H9 (cell line): ENCODE measurements around the gene KIF26A. TPM values are rescaled to one million over a fixed set of nuclear protein-coding genes. Genes with fewer than 3 reads are reported as not detected.

Source experiments
- DNase-seq: peaks from one replicate; pipeline ENCODE4 v3.0.0-alpha.2; 2017
- H2AFZ ChIP-seq: one replicate; pipeline ENCODE4 v1.6.1; 2013; ENCODE audit warnings: mild to moderate bottlenecking, low read length, control low read depth, moderate library complexity
- H2AK5ac ChIP-seq: 2 replicates; pipeline ENCODE4 v1.6.1; 2013; ENCODE audit warnings: low read length, control low read depth, mixed read lengths; ENCODE audit not compliant: insufficient read length
- H2BK120ac ChIP-seq: one replicate; pipeline ENCODE4 v1.6.1; 2013; ENCODE audit warnings: low read depth, mild to moderate bottlenecking, low read length, control low read depth, inconsistent platforms; ENCODE audit not compliant: poor library complexity, severe bottlenecking
- H2BK12ac ChIP-seq: 2 replicates; pipeline ENCODE4 v1.6.1; 2013; ENCODE audit warnings: low read length, control low read depth, mixed read lengths, low read depth; ENCODE audit not compliant: insufficient read length
- H2BK15ac ChIP-seq: 2 replicates; pipeline ENCODE4 v1.6.1; 2013; ENCODE audit warnings: low read depth, low read length, control low read depth
- H2BK20ac ChIP-seq: one replicate; pipeline ENCODE4 v1.6.1; 2013; ENCODE audit warnings: low read depth, mild to moderate bottlenecking, low read length, control low read depth, inconsistent platforms; ENCODE audit not compliant: poor library complexity, severe bottlenecking
- H2BK5ac ChIP-seq: 2 replicates; pipeline ENCODE4 v1.6.1; 2013; ENCODE audit warnings: low read length, control low read depth, mixed read lengths; ENCODE audit not compliant: insufficient read length
- H3K14ac ChIP-seq: 2 replicates; pipeline ENCODE4 v1.6.1; 2013; ENCODE audit warnings: low read length, control low read depth; ENCODE audit not compliant: insufficient read depth
- H3K18ac ChIP-seq: 2 replicates; pipeline ENCODE4 v1.6.1; 2013; ENCODE audit warnings: low read depth, mild to moderate bottlenecking, mixed read lengths, low read length, control low read depth; ENCODE audit not compliant: insufficient read length
- H3K23ac ChIP-seq: 2 replicates; pipeline ENCODE4 v1.6.1; 2013; ENCODE audit warnings: low read length, control low read depth, mixed read lengths, low read depth; ENCODE audit not compliant: insufficient read length
- H3K23me2 ChIP-seq: 2 replicates; pipeline ENCODE4 v1.6.1; 2013; ENCODE audit warnings: low read depth, mild to moderate bottlenecking, mixed read lengths, low read length, control low read depth; ENCODE audit not compliant: insufficient read length, poor library complexity, severe bottlenecking
- H3K27ac ChIP-seq: 2 replicates; pipeline ENCODE4 v1.5.1; 2013; ENCODE audit warnings: low read length, control low read depth, mixed read lengths, low read depth; ENCODE audit not compliant: insufficient read length
- H3K27me3 ChIP-seq: 2 replicates; pipeline ENCODE4 v1.6.1; 2013; ENCODE audit warnings: low read length, control low read depth, inconsistent platforms; ENCODE audit not compliant: insufficient read depth
- H3K4ac ChIP-seq: 2 replicates; pipeline ENCODE4 v1.6.1; 2013; ENCODE audit warnings: low read depth, mild to moderate bottlenecking, control low read depth, inconsistent platforms, low read length, moderate library complexity
- H3K4me1 ChIP-seq: 2 replicates; pipeline ENCODE4 v1.6.1; 2013; ENCODE audit warnings: low read length, control low read depth, inconsistent platforms; ENCODE audit not compliant: insufficient read depth
- H3K4me2 ChIP-seq: 2 replicates; pipeline ENCODE4 v1.6.1; 2013; ENCODE audit warnings: low read length, control low read depth, mixed read lengths; ENCODE audit not compliant: insufficient read length, insufficient read depth
- H3K56ac ChIP-seq: 2 replicates; pipeline ENCODE4 v1.6.1; 2013; ENCODE audit warnings: low read depth, mild to moderate bottlenecking, mixed read lengths, low read length, control low read depth; ENCODE audit not compliant: insufficient read length
- H3K79me1 ChIP-seq: 2 replicates; pipeline ENCODE4 v1.6.1; 2013; ENCODE audit warnings: low read depth, mild to moderate bottlenecking, moderate library complexity, low read length, control low read depth, inconsistent platforms; ENCODE audit not compliant: insufficient read depth, poor library complexity, severe bottlenecking
- H3K79me2 ChIP-seq: 2 replicates; pipeline ENCODE4 v1.6.1; 2013; ENCODE audit warnings: low read length, control low read depth, inconsistent platforms; ENCODE audit not compliant: insufficient read depth
- H3K9ac ChIP-seq: 2 replicates; pipeline ENCODE4 v1.6.1; 2013; ENCODE audit warnings: low read length, control low read depth, mixed read lengths; ENCODE audit not compliant: insufficient read length; ENCODE audit errors: extremely low read depth
- H3K9me3 ChIP-seq: one replicate; pipeline ENCODE4 v1.6.1; 2013; ENCODE audit warnings: low read depth, low read length, inconsistent platforms; ENCODE audit not compliant: control insufficient read depth
- H3T11ph ChIP-seq: one replicate; pipeline ENCODE4 v1.6.1; 2013; ENCODE audit warnings: mild to moderate bottlenecking, low read length, control low read depth, inconsistent platforms
- H4K20me1 ChIP-seq: one replicate; pipeline ENCODE4 v1.6.1; 2013; ENCODE audit not compliant: control insufficient read depth, insufficient read length, insufficient read depth
- H4K5ac ChIP-seq: 2 replicates; pipeline ENCODE4 v1.6.1; 2013; ENCODE audit warnings: low read depth, mild to moderate bottlenecking, mixed read lengths, low read length, control low read depth; ENCODE audit not compliant: insufficient read length
- H4K8ac ChIP-seq: replicated peaks from 2 replicates; pipeline ENCODE4 v1.6.1; 2013; ENCODE audit warnings: low read length, control low read depth, mixed read lengths, low read depth; ENCODE audit not compliant: insufficient read length
- H4K91ac ChIP-seq: 2 replicates; pipeline ENCODE4 v1.6.1; 2013; ENCODE audit warnings: low read depth, mild to moderate bottlenecking, moderate library complexity, mixed read lengths, low read length, control low read depth; ENCODE audit not compliant: insufficient read length
- H3K27ac Mint-ChIP-seq, 3 experiments: 2 replicates in 2 of 3; 3 replicates in 1 of 3; pipeline ENCODE4 v1.8.0; 2020 to 2021; ENCODE audit warnings: mixed read lengths in 3 of 3, mild to moderate bottlenecking in 1 of 3, moderate library complexity in 1 of 3
- H3K27me3 Mint-ChIP-seq: 2 replicates; pipeline ENCODE4 v1.8.0; 2021; ENCODE audit warnings: low read depth, mild to moderate bottlenecking, moderate library complexity, mixed read lengths
- H3K36me3 Mint-ChIP-seq, 3 experiments: 2 replicates in 2 of 3; 3 replicates in 1 of 3; pipeline ENCODE4 v1.8.0; 2020 to 2021; ENCODE audit warnings: low read depth in 3 of 3, mixed read lengths in 3 of 3; ENCODE audit not compliant: insufficient read depth in 1 of 3
- H3K4me1 Mint-ChIP-seq, 2 experiments: 2 replicates each; pipeline ENCODE4 v1.8.0; 2020; ENCODE audit warnings: mixed read lengths in 2 of 2
- H3K4me3 Mint-ChIP-seq, 2 experiments: 2 replicates in 1 of 2; 3 replicates in 1 of 2; pipeline ENCODE4 v1.8.0; 2020 to 2021; ENCODE audit warnings: mild to moderate bottlenecking in 2 of 2, mixed read lengths in 2 of 2, moderate library complexity in 1 of 2
- H3K9me3 Mint-ChIP-seq, 2 experiments: 2 replicates in 1 of 2; 3 replicates in 1 of 2; pipeline ENCODE4 v1.8.0; 2020; ENCODE audit warnings: mild to moderate bottlenecking in 2 of 2, mixed read lengths in 2 of 2, moderate library complexity in 1 of 2
- WGBS: extraction: QIAGEN DNeasy Blood & Tissue Kit; methylation state at CpG from one replicate; pipeline ENCODE4 v1.1.7; 2013; ENCODE audit warnings: missing lambda C conversion rate, low lambda C conversion rate, mixed read lengths; ENCODE audit not compliant: insufficient read length; ENCODE audit errors: extremely low coverage; 5-methylcytosine and 5-hydroxymethylcytosine counted together
- total RNA-seq: library from RNA; stranded (reverse); gene quantifications from 2 replicates; pipeline ENCODE4 v1.2.1, GENCODE V29; 2021
- TF ChIP-seq, protein P1 (sequence below): fragments of 200-600 bp; sonication (generic); conservative IDR thresholded peaks from 3 replicates; pipeline ENCODE4 v1.8.0; 2021; ENCODE audit warnings: antibody characterized with exemption, mild to moderate bottlenecking

Gene KIF26A
- total RNA-seq, 1 experiment from 2014 or later, result 44.2 TPM

DNA sequence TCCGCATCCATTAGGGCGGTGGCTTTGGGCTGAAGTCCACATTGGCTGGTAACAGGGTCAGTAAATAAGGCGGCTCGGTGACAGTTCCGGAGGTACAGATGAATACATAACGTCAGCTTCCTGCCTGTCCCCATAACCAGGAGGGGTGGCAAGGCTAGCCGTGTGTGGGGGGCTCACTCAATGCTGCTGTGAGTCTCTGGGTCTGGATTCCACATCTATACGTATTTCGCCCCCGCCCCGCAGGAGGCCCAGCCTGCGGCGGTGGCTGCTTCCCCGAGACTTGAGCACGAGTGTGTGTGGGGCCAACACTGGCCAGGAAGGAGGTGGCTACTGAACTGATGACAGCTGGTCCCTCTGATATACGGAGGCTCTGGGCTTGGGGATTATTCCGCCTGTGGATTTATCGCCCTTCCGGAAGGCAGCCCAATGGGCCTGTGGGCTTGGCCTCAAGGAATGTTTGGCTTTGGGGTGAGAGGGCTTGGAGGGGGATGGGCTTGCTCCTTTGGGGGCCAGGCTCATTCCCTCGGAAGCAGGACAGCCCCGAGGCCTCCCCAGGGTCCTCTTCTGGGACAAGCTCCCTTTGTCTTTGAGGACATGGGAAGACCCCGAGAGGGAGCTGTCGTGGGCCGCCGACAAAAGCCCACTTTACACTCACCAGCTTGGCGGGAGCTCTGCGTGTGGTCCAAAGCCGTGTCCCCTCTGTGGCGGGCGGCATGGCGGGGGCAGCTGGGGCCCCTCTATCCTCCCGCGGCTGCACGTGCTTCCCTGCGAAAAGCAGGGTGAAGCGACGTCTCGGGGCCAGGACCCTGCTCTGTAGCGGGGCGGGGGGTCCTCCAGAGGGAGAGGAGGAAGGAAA lies 82.1 kb downstream of the KIF26A start:
- Histone ChIP-seq H2BK120ac (no peak overlapping the region), H3K4ac (no peak overlapping the region), H3K79me2 (no peaks in the 10 kb centered on the region), H3T11ph (no peak overlapping the region), H3K79me1 (no peaks in the 10 kb centered on the region), H3K23me2 (no peaks in the 10 kb centered on the region), H3K27me3 (no peaks in the 10 kb centered on the region), H2AK5ac (no peak overlapping the region), H4K91ac (no peak overlapping the region), H3K14ac (no peak overlapping the region), H2BK12ac (no peak overlapping the region), H3K23ac (no peak overlapping the region), H3K4me1 (no peaks in the 10 kb centered on the region; the same call in 1 of the 2 replicates), H4K20me1 (no peaks in the 10 kb centered on the region), H2AFZ (no peak overlapping the region), H2BK5ac (no peak overlapping the region), H2BK20ac (no peak overlapping the region), H2BK15ac (no peak overlapping the region), H3K9me3 (no peaks in the 10 kb centered on the region), H3K18ac (no peak overlapping the region), H3K27ac (no peak overlapping the region), H3K56ac (no peak overlapping the region), H4K5ac (no peak overlapping the region), H3K9ac (no peak overlapping the region), H4K8ac (no peak overlapping the region), H3K4me2 (no peak overlapping the region)
- Mint-ChIP-seq H3K27me3 (peaks cover 2% of the 10 kb centered on the region; the same call in 1 of the 2 replicates), H3K9me3 (no peaks in the 10 kb centered on the region; a peak in 2 of 5 replicates), H3K36me3 (no peaks in the 10 kb centered on the region), H3K4me1 (peaks cover 16 to 44% of the 10 kb centered on the region in 2 experiments), H3K4me3 (peak overlapping the region in 1 of 2 experiments; percentile 32; a peak in 1 of 5 replicates), H3K27ac (no peak overlapping the region)
- no CpG with 5 or more reads among the region's 40 CpGs for WGBS
- DNase-seq, result no peak
- TF ChIP-seq, protein P1, sequence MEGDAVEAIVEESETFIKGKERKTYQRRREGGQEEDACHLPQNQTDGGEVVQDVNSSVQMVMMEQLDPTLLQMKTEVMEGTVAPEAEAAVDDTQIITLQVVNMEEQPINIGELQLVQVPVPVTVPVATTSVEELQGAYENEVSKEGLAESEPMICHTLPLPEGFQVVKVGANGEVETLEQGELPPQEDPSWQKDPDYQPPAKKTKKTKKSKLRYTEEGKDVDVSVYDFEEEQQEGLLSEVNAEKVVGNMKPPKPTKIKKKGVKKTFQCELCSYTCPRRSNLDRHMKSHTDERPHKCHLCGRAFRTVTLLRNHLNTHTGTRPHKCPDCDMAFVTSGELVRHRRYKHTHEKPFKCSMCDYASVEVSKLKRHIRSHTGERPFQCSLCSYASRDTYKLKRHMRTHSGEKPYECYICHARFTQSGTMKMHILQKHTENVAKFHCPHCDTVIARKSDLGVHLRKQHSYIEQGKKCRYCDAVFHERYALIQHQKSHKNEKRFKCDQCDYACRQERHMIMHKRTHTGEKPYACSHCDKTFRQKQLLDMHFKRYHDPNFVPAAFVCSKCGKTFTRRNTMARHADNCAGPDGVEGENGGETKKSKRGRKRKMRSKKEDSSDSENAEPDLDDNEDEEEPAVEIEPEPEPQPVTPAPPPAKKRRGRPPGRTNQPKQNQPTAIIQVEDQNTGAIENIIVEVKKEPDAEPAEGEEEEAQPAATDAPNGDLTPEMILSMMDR, result no peak
